Measurements from ENCODE around the gene CELSR1. TPM values are rescaled to one million over a fixed set of nuclear protein-coding genes. Genes with fewer than 3 reads are reported as not detected.

CELSR1 gene
- total and polyA plus RNA-seq, 2 donors (not counting 1 experiment from before 2014, with no cell fraction given), result 30.2 to 34.8 TPM

DNA sequence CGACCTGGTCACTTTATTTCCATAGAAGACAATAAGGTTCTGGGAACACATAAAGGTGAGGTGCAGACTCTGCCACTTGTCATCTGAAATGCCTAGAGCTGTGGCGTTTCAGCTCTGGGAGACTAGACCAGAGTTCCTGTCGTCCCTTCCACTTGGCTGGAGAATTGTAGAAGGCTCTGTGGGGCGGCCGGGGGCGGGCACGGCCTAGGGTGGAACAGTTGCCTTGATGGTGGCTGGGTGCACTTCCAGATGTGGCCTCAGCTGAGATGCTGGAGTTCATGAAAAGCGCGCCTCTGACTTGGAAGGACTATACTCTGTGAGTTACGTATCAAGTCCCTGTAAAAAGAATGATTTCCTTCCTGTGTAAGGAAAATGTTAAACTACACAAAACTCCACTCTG, 185.1 kb downstream of the CELSR1 start:
- Mint-ChIP-seq H3K27ac (no peak overlapping the region), H3K4me1 (peaks cover 13% of the 10 kb centered on the region), H3K9me3 (ENCODE audit: insufficient read depth) (no peaks in the 10 kb centered on the region), H3K27me3 (no peaks in the 10 kb centered on the region), H3K4me3 (no peak overlapping the region)
- Histone ChIP-seq H3K4me2 (replicated peaks; ENCODE audit: low read depth, low read length, poor library complexity, severe bottlenecking) (no peak overlapping the region), H3K27ac (ENCODE audit: low read length in 2 of 2) (no peak overlapping the region), H3K4me1 (ENCODE audit: control insufficient read depth in 2 of 2, insufficient read depth in 2 of 2, low read length in 2 of 2) (peaks cover 0 to 30% of the 10 kb centered on the region in 2 donors), H3K27me3 (replicated peaks in 1 of 4; ENCODE audit: control extremely low read depth in 1 of 4, control insufficient read depth in 3 of 4, insufficient read depth in 4 of 4, low read length in 3 of 4) (no peaks in the 10 kb centered on the region), H2AFZ (ENCODE audit: insufficient read depth, low read depth, low read length, poor library complexity, severe bottlenecking) (no peak overlapping the region), H3K9me3 (ENCODE audit: control extremely low read depth in 1 of 3, control insufficient read depth in 2 of 3, insufficient read depth in 1 of 3, low read length in 2 of 3) (no peaks in the 10 kb centered on the region), H3K36me3 (replicated peaks in 1 of 2; ENCODE audit: control extremely low read depth in 1 of 2, control insufficient read depth in 1 of 2, extremely low read depth in 1 of 2, insufficient read depth in 2 of 2, low read length in 1 of 2) (peaks cover 5 to 94% of the 10 kb centered on the region in 2 experiments), H4K20me1 (ENCODE audit: control insufficient read depth, insufficient read depth, low read length, poor library complexity, severe bottlenecking) (peaks cover 62% of the 10 kb centered on the region), H3K4me3 (ENCODE audit: control extremely low read depth in 1 of 5, extremely low read depth in 1 of 5, insufficient read depth in 1 of 5, low read depth in 2 of 5, low read length in 4 of 5) (no peak overlapping the region), H3K79me2 (ENCODE audit: control insufficient read depth, insufficient read depth, low read length) (peaks cover 9% of the 10 kb centered on the region), H3K9ac (ENCODE audit: low read length) (no peak overlapping the region)
- ATAC-seq (ENCODE audit: low read depth) (no peak), DNase-seq (no peak)
- ChIA-PET POLR2A (no interaction called here), CTCF (interaction anchor here (1.4 to 7.6 kb wide), 2 partner anchors 13 to 190 kb away, joined by 3 to 56 read pairs; no protein-coding TSS in a partner anchor)
- intact Hi-C loops (cut with micrococcal nuclease), result loop anchor here (10.0 kb wide), 1 partner anchor 333 kb away; no protein-coding TSS in a partner anchor
- WGBS (ENCODE audit: insufficient coverage), result 97% methylated on average over 6 of the region's 10 CpGs
- TF ChIP-seq EZH2 (IDR thresholded peaks at IDR 0.05; ENCODE audit: borderline replicate concordance, insufficient read depth, low read depth, low read length, poor library complexity, severe bottlenecking), result no peak

- Mint-ChIP-seq H3K4me1 (peaks cover 13% of the 10 kb centered on the region), H3K27ac (no peak overlapping the region), H3K4me3 (no peak overlapping the region), H3K27me3 (no peaks in the 10 kb centered on the region), H3K9me3 (ENCODE audit: insufficient read depth) (no peaks in the 10 kb centered on the region)
- Histone ChIP-seq H2AFZ (ENCODE audit: insufficient read depth, low read depth, low read length, poor library complexity, severe bottlenecking) (no peak overlapping the region), H3K4me3 (ENCODE audit: control extremely low read depth in 1 of 5, extremely low read depth in 1 of 5, insufficient read depth in 1 of 5, low read depth in 2 of 5, low read length in 4 of 5) (no peak overlapping the region), H3K4me1 (ENCODE audit: control insufficient read depth in 2 of 2, insufficient read depth in 2 of 2, low read length in 2 of 2) (peaks cover 0 to 27% of the 10 kb centered on the region in 2 donors), H3K27ac (ENCODE audit: low read length in 2 of 2) (no peak overlapping the region), H3K27me3 (replicated peaks in 1 of 4; ENCODE audit: control extremely low read depth in 1 of 4, control insufficient read depth in 3 of 4, insufficient read depth in 4 of 4, low read length in 3 of 4) (no peaks in the 10 kb centered on the region), H3K36me3 (replicated peaks in 1 of 2; ENCODE audit: control extremely low read depth in 1 of 2, control insufficient read depth in 1 of 2, extremely low read depth in 1 of 2, insufficient read depth in 2 of 2, low read length in 1 of 2) (peaks cover 5 to 94% of the 10 kb centered on the region in 2 experiments), H3K9ac (ENCODE audit: low read length) (no peak overlapping the region), H3K9me3 (ENCODE audit: control extremely low read depth in 1 of 3, control insufficient read depth in 2 of 3, insufficient read depth in 1 of 3, low read length in 2 of 3) (no peaks in the 10 kb centered on the region), H3K4me2 (replicated peaks; ENCODE audit: low read depth, low read length, poor library complexity, severe bottlenecking) (no peak overlapping the region), H3K79me2 (ENCODE audit: control insufficient read depth, insufficient read depth, low read length) (peaks cover 9% of the 10 kb centered on the region), H4K20me1 (ENCODE audit: control insufficient read depth, insufficient read depth, low read length, poor library complexity, severe bottlenecking) (peaks cover 62% of the 10 kb centered on the region)
- POLR2A ChIA-PET, result no interaction called here
- DNase-seq (no peak), ATAC-seq (ENCODE audit: low read depth) (no peak)
- CTCF ChIA-PET, result interaction anchor here (1.2 to 7.6 kb wide), 3 partner anchors 14 to 235 kb away, joined by 3 to 56 read pairs (median 3); no protein-coding TSS in a partner anchor
- intact Hi-C loops (cut with micrococcal nuclease), result loop anchor here (10.0 kb wide), 1 partner anchor 333 kb away; no protein-coding TSS in a partner anchor
- TF ChIP-seq EZH2 (IDR thresholded peaks at IDR 0.05; ENCODE audit: borderline replicate concordance, insufficient read depth, low read depth, low read length, poor library complexity, severe bottlenecking) (no peak), CTCF (IDR thresholded peaks at IDR 0.05) (no peak)
- WGBS (ENCODE audit: insufficient coverage), result 97% methylated on average over 22 of the region's 23 CpGs
Measured at GRCh38 chr22:46351767-46352166, 185.7 kb downstream of the CELSR1 start.
